ENCODE data around the gene ENTPD8.
"Not testable (repeated sequence)": the region's sequence is repeated elsewhere in the genome, so short reads cannot be mapped to it uniquely, and the experiment has no call there.

The ENTPD8 gene

DNA sequence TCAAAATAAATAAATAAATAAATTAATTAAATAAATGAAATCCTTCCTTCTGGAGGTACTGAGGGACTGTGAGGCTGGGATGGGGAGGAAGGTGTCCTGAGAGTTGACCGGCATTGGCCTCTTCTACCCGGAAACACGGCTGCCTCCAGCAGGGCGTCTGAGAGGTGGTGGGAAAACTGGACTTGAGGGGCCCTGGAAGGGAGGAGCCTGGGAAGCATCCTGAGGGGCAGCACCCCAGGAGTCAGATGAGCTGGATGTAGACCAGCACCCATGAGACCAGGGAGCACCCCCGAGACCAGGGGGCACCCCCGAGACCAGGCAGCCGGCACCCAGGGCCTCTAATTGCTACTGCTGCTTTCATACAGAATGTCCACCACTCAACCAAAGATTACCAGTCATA is 26.7 kb upstream of the ENTPD8 start:
- H3K4me3 ChIP-seq (ENCODE audit: low read depth, low read length) = no peak overlapping the region

GRCh38 chr9:137467161-137467581 is 26.0 kb upstream of the ENTPD8 start:
- no peak overlapping the region for H3K4me3 ChIP-seq (ENCODE audit: low read depth, low read length)
- TF ChIP-seq CTCF (IDR thresholded peaks at IDR 0.05; ENCODE audit: low read depth, low read length) = no peak

More for the DNA sequence above, 26.7 kb upstream of the ENTPD8 start:
- no peak for TF ChIP-seq CTCF (IDR thresholded peaks at IDR 0.05; ENCODE audit: low read depth, low read length)

- not testable (repeated sequence) for H3K4me3 ChIP-seq (ENCODE audit: low read depth, low read length)
Observed at GRCh38 chr9:137466389-137467085, 25.4 kb upstream of the ENTPD8 start.

DNA sequence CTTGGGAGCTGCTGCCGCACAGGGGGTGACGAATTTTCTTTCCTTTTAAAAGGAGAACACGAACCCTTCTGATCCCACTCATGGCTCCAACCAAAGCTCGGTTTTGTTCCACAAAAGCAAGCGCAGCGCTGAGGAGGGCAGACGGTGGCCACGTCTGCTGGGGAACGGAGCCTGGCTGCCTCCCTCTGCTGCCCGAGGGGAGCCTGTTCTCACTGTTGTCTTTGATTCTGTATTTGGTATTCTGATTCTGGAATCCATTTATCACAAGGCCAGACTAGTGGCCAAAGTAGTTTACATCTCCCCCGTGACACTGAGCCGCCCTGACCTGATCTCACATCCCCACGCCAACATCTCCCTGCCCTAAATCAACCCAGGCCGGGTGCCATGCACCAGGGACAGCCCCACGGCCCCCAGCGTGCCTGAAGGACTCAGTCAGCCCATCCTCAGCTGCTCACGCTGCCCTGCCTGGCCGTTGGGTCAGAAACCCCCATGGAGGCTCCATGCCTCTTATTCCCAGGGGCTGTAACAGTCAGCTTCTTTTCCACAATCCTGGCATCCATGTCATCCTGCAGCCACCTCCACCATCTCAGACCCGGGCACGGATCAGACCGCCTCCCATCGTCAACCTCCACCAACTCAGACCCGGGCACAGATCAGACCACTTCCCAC is 24.7 kb upstream of the ENTPD8 start:
- TF ChIP-seq CTCF (IDR thresholded peaks at IDR 0.05; ENCODE audit: low read depth, low read length) = no peak

DNA sequence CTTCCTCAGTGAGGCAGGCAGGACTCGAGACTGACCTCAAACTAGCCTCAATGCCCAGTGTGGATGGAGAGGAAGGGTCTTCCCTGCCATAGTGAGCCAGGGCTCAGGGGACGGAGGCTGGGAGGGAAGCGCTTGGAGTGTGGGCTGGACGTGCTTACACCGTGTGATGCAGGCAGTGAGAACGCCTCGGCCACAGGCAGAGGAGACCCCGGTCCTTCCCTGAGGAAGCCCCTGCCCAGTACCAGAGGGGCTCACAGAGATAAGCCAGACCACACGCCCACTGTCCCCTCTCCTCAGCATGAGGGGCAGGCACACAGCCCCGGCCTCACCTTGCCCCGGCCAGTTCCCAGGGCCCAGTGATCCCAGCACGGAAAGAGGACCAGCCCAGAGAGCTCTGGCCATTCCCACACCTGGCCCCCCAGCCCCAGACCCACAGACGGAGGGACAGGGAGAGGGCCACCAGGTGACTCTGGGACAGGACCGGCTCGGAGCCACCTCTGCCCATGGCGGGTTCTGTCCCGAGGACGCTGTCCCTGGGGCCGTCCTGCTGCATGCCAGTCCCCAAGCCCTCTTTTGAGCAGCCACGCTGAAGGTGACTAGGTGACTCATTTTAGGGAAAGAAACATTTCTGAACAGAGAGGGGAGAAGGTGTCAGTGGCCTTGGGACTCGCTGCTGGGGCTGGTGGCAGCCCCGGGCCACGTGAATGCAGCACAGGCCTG is 24.0 kb upstream of the ENTPD8 start:
- TF ChIP-seq CTCF (IDR thresholded peaks at IDR 0.05; ENCODE audit: low read depth, low read length) = no peak
- H3K4me3 ChIP-seq (ENCODE audit: low read depth, low read length) = no peak overlapping the region

More for the DNA sequence above, 24.7 kb upstream of the ENTPD8 start:
- no peak overlapping the region for H3K4me3 ChIP-seq (ENCODE audit: low read depth, low read length)

GRCh38 chr9:137464291-137464999 is 23.3 kb upstream of the ENTPD8 start:
- H3K4me3 ChIP-seq (ENCODE audit: low read depth, low read length) = no peak overlapping the region
- TF ChIP-seq CTCF (IDR thresholded peaks at IDR 0.05; ENCODE audit: low read depth, low read length) = no peak

- H3K4me3 ChIP-seq (ENCODE audit: low read depth, low read length) = no peak overlapping the region
- no peak for TF ChIP-seq CTCF (IDR thresholded peaks at IDR 0.05; ENCODE audit: low read depth, low read length)
Observed at GRCh38 chr9:137463931-137464290, 22.8 kb upstream of the ENTPD8 start.
